H1 (cell line): ENCODE measurements around the gene CXorf49B. TPM values are rescaled to one million over a fixed set of nuclear protein-coding genes. Genes with fewer than 3 reads are reported as not detected.

Experiments
- POLR2AphosphoS5 ChIP-seq: IDR thresholded peaks from 2 replicates; pipeline ENCODE4 v1.6.1; 2011; ENCODE audit warnings: low read depth, low read length
- RBBP5 ChIP-seq: IDR thresholded peaks from 2 replicates; pipeline ENCODE4 v1.7.1; 2012; ENCODE audit warnings: low read depth, mild to moderate bottlenecking, inconsistent platforms, low read length, moderate library complexity, borderline replicate concordance
- RXRA ChIP-seq: IDR thresholded peaks from 2 replicates; pipeline ENCODE4 v1.6.1; 2011; ENCODE audit warnings: low read depth, mild to moderate bottlenecking, low read length, moderate library complexity; ENCODE audit not compliant: insufficient read depth
- SUZ12 ChIP-seq: fragments of 200-600 bp; sonication (generic); IDR thresholded peaks from 2 replicates; pipeline ENCODE4 v1.6.1; 2012; ENCODE audit warnings: mild to moderate bottlenecking, inconsistent platforms, low read length, moderate library complexity, mixed read lengths
- ZNF274 ChIP-seq: IDR thresholded peaks from 2 replicates; pipeline ENCODE4 v1.7.0; 2012; ENCODE audit warnings: low read length, borderline replicate concordance; ENCODE audit errors: extremely low read depth
- polyA plus RNA-seq, 7 experiments: library from polyadenylated mRNA; depleted of rRNA in 3 of 7; stranded (reverse) in 5 of 7; unstranded in 2 of 7; fragments of >200 nt in 5 of 7; fragments of 200-250 nt in 2 of 7; gene quantifications; 1 replicate in 5 of 7; 2 replicates in 1 of 7; 4 replicates in 1 of 7; pipeline versions ENCODE4 v1.2.1 to v1.2.3, GENCODE V29; 2011 to 2013; ENCODE audit warnings: missing spikeins in 2 of 7, mixed read lengths in 2 of 7
- total RNA-seq: library from RNA; stranded (reverse); fragmentation: NEBNext Ultra II Directional; extraction: Animal tissue kit (Norgen Biotek cat#: 25700); gene quantifications from 2 replicates; pipeline ENCODE4 v1.2.1, GENCODE V29; 2021
- TF ChIP-seq, protein P1 (sequence below): fragments of 300-600 bp; sonication (generic); IDR thresholded peaks from 2 replicates; pipeline ENCODE4 v1.7.1; 2012; ENCODE audit warnings: low read length, moderate library complexity, mild to moderate bottlenecking, inconsistent platforms; ENCODE audit not compliant: insufficient replicate concordance
- TF ChIP-seq, protein P2 (sequence below): IDR thresholded peaks from 2 replicates; pipeline ENCODE4 v1.6.1; 2012; ENCODE audit warnings: low read length, inconsistent platforms
- TF ChIP-seq, protein P3 (sequence below): IDR thresholded peaks from 2 replicates; pipeline ENCODE4 v1.6.1; 2012; ENCODE audit warnings: inconsistent platforms

Gene CXorf49B
- total and polyA plus RNA-seq, 2 of the 8 experiments (the other 6 are each of a cell fraction or from before 2014, with no cell fraction given) = not detected

DNA sequence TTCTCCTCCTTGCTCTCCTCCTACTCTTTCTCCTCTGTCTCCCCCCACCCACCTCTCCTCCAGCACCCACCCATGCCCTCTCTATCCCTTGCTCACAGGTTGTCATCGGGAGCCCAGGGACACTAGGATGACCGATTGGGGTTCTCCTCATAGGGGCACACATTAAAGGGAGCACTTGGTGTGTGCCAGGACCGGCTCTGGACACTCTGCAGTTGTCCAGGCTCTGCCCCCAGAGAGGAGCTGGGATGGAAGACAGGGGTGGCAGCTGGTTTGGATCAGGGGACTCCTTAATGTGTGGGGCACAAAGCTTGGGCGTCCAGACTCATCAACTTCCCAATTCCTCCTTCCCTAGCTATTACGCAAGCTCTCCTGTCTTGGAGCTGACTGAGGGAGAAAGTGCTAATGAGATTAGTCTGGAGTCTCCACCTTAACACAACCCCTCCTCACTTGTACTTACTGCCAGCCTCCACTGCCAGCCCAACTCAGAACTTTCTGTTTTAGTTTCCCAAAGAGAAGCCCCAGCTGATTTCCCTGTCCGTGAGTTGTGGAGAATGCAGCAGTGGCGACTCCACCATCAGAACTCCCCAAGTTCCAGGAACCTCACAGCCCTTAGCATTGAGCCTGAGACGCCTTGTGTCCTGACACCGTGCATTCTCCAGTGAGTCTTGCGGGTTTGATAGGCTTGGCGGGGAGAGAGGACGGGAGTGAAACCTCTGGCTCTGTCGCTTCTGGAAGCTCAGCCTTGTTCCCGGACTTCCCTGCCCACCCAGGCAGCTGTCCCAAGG, 52.2 kb downstream of the CXorf49B start (continued):
- TF ChIP-seq, protein P1, sequence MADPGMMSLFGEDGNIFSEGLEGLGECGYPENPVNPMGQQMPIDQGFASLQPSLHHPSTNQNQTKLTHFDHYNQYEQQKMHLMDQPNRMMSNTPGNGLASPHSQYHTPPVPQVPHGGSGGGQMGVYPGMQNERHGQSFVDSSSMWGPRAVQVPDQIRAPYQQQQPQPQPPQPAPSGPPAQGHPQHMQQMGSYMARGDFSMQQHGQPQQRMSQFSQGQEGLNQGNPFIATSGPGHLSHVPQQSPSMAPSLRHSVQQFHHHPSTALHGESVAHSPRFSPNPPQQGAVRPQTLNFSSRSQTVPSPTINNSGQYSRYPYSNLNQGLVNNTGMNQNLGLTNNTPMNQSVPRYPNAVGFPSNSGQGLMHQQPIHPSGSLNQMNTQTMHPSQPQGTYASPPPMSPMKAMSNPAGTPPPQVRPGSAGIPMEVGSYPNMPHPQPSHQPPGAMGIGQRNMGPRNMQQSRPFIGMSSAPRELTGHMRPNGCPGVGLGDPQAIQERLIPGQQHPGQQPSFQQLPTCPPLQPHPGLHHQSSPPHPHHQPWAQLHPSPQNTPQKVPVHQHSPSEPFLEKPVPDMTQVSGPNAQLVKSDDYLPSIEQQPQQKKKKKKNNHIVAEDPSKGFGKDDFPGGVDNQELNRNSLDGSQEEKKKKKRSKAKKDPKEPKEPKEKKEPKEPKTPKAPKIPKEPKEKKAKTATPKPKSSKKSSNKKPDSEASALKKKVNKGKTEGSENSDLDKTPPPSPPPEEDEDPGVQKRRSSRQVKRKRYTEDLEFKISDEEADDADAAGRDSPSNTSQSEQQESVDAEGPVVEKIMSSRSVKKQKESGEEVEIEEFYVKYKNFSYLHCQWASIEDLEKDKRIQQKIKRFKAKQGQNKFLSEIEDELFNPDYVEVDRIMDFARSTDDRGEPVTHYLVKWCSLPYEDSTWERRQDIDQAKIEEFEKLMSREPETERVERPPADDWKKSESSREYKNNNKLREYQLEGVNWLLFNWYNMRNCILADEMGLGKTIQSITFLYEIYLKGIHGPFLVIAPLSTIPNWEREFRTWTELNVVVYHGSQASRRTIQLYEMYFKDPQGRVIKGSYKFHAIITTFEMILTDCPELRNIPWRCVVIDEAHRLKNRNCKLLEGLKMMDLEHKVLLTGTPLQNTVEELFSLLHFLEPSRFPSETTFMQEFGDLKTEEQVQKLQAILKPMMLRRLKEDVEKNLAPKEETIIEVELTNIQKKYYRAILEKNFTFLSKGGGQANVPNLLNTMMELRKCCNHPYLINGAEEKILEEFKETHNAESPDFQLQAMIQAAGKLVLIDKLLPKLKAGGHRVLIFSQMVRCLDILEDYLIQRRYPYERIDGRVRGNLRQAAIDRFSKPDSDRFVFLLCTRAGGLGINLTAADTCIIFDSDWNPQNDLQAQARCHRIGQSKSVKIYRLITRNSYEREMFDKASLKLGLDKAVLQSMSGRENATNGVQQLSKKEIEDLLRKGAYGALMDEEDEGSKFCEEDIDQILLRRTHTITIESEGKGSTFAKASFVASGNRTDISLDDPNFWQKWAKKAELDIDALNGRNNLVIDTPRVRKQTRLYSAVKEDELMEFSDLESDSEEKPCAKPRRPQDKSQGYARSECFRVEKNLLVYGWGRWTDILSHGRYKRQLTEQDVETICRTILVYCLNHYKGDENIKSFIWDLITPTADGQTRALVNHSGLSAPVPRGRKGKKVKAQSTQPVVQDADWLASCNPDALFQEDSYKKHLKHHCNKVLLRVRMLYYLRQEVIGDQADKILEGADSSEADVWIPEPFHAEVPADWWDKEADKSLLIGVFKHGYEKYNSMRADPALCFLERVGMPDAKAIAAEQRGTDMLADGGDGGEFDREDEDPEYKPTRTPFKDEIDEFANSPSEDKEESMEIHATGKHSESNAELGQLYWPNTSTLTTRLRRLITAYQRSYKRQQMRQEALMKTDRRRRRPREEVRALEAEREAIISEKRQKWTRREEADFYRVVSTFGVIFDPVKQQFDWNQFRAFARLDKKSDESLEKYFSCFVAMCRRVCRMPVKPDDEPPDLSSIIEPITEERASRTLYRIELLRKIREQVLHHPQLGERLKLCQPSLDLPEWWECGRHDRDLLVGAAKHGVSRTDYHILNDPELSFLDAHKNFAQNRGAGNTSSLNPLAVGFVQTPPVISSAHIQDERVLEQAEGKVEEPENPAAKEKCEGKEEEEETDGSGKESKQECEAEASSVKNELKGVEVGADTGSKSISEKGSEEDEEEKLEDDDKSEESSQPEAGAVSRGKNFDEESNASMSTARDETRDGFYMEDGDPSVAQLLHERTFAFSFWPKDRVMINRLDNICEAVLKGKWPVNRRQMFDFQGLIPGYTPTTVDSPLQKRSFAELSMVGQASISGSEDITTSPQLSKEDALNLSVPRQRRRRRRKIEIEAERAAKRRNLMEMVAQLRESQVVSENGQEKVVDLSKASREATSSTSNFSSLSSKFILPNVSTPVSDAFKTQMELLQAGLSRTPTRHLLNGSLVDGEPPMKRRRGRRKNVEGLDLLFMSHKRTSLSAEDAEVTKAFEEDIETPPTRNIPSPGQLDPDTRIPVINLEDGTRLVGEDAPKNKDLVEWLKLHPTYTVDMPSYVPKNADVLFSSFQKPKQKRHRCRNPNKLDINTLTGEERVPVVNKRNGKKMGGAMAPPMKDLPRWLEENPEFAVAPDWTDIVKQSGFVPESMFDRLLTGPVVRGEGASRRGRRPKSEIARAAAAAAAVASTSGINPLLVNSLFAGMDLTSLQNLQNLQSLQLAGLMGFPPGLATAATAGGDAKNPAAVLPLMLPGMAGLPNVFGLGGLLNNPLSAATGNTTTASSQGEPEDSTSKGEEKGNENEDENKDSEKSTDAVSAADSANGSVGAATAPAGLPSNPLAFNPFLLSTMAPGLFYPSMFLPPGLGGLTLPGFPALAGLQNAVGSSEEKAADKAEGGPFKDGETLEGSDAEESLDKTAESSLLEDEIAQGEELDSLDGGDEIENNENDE = no peak
- TF ChIP-seq RXRA (no peak), RBBP5 (no peak), ZNF274 (no peak), POLR2AphosphoS5 (no peak), SUZ12 (no peak)
- TF ChIP-seq, protein P2, sequence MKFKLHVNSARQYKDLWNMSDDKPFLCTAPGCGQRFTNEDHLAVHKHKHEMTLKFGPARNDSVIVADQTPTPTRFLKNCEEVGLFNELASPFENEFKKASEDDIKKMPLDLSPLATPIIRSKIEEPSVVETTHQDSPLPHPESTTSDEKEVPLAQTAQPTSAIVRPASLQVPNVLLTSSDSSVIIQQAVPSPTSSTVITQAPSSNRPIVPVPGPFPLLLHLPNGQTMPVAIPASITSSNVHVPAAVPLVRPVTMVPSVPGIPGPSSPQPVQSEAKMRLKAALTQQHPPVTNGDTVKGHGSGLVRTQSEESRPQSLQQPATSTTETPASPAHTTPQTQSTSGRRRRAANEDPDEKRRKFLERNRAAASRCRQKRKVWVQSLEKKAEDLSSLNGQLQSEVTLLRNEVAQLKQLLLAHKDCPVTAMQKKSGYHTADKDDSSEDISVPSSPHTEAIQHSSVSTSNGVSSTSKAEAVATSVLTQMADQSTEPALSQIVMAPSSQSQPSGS = no peak
- TF ChIP-seq, protein P3, sequence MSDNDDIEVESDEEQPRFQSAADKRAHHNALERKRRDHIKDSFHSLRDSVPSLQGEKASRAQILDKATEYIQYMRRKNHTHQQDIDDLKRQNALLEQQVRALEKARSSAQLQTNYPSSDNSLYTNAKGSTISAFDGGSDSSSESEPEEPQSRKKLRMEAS = no peak
